Ovary (tissue), 3 donors: ENCODE measurements around the gene BLOC1S5.

Experiments used
- EP300 ChIP-seq: sonication (generic); formaldehyde crosslinking; IDR thresholded peaks from one replicate; pipeline ENCODE4 v1.6.1; 2017; ENCODE audit warnings: antibody characterized with exemption
- POLR2A ChIP-seq: fragments of 450-650 bp; IDR thresholded peaks from one replicate; pipeline ENCODE4 v1.6.1; 2017; ENCODE audit warnings: antibody characterized with exemption, mild to moderate bottlenecking, moderate library complexity
- TF ChIP-seq, protein P1 (sequence below), 3 donors: fragments of 450-650 bp in 2 of 3; fragments of 200-600 bp in 1 of 3; IDR thresholded peaks; one replicate each; pipeline versions ENCODE4 v1.5.1 to v1.8.0; 2016 to 2022; ENCODE audit warnings: antibody characterized with exemption in 3 of 3, mild to moderate bottlenecking in 1 of 3
- donor health status: DM: no; HTN: no; CAD: no.

- TF ChIP-seq, protein P1, sequence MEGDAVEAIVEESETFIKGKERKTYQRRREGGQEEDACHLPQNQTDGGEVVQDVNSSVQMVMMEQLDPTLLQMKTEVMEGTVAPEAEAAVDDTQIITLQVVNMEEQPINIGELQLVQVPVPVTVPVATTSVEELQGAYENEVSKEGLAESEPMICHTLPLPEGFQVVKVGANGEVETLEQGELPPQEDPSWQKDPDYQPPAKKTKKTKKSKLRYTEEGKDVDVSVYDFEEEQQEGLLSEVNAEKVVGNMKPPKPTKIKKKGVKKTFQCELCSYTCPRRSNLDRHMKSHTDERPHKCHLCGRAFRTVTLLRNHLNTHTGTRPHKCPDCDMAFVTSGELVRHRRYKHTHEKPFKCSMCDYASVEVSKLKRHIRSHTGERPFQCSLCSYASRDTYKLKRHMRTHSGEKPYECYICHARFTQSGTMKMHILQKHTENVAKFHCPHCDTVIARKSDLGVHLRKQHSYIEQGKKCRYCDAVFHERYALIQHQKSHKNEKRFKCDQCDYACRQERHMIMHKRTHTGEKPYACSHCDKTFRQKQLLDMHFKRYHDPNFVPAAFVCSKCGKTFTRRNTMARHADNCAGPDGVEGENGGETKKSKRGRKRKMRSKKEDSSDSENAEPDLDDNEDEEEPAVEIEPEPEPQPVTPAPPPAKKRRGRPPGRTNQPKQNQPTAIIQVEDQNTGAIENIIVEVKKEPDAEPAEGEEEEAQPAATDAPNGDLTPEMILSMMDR (IDR thresholded peaks at IDR 0.05), result no peak
- no peak for TF ChIP-seq POLR2A
- TF ChIP-seq EP300, result no peak
Observed at GRCh38 chr6:7991536-7991935, 72.7 kb downstream of the BLOC1S5 start.
